PC-9 (cell line): Measurements from ENCODE around the gene CYP2C8. TPM values are rescaled to one million over a fixed set of nuclear protein-coding genes. Genes with fewer than 3 reads are reported as not detected.

Experiments
- BruUV-seq: library from RNA; stranded (reverse); fragments of 400-500 nt; replicated peaks from 2 replicates; lab custom pipeline; 2021; lab: Mats Ljungman, UMichigan
- CTCF ChIA-PET: fragments of 300-600 bp; sonication (Branson Sonifier 250); formaldehyde crosslinking; loops from one replicate; lab custom pipeline; 2022; ENCODE audit warnings: antibody characterized with exemption; lab: Charles Lee
- POLR2A ChIA-PET: fragments of 300-600 bp; sonication (Branson Sonifier 250); formaldehyde crosslinking; loops from one replicate; lab custom pipeline; 2022; ENCODE audit warnings: antibody characterized with exemption; ENCODE audit not compliant: unreplicated experiment; lab: Charles Lee
- DNase-seq, 2 experiments: peaks; one replicate each; pipeline versions ENCODE4 v3.0.0 to v3.0.0-alpha.2; 2015 to 2022; ENCODE audit warnings: mixed read lengths in 1 of 2
- H2AFZ ChIP-seq: fragments of 200-600 bp; sonication (generic); 2 replicates; pipeline ENCODE4 v1.8.1; 2017; ENCODE audit warnings: antibody characterized with exemption
- H3F3A ChIP-seq: fragments of 200-600 bp; sonication (generic); 2 replicates; pipeline ENCODE4 v1.8.1; 2017; ENCODE audit warnings: antibody characterized with exemption, mild to moderate bottlenecking, low read depth; ENCODE audit not compliant: insufficient read depth
- H3K27ac ChIP-seq: fragments of 200-600 bp; sonication (generic); 2 replicates; pipeline ENCODE4 v1.6.1; 2016; ENCODE audit warnings: mixed run types
- H3K27me3 ChIP-seq: fragments of 200-600 bp; sonication (generic); 2 replicates; pipeline ENCODE4 v1.6.1; 2016; ENCODE audit warnings: low read depth, mixed run types; ENCODE audit not compliant: insufficient read depth
- H3K36me3 ChIP-seq: fragments of 200-600 bp; sonication (generic); 2 replicates; pipeline ENCODE4 v1.6.1; 2016; ENCODE audit warnings: low read depth, mixed run types
- H3K4me1 ChIP-seq: fragments of 200-600 bp; sonication (generic); replicated peaks from 2 replicates; pipeline ENCODE4 v1.6.1; 2016; ENCODE audit warnings: mixed run types; ENCODE audit not compliant: insufficient read depth
- H3K4me2 ChIP-seq: fragments of 200-600 bp; sonication (generic); 2 replicates; pipeline ENCODE4 v1.6.1; 2017; ENCODE audit warnings: mixed run types
- H3K4me3 ChIP-seq: fragments of 200-600 bp; sonication (generic); 2 replicates; pipeline ENCODE4 v1.6.1; 2016; ENCODE audit warnings: mixed run types
- H3K79me2 ChIP-seq: fragments of 200-600 bp; sonication (generic); 2 replicates; pipeline ENCODE4 v1.6.1; 2017; ENCODE audit warnings: low read depth, mixed run types
- H3K9me2 ChIP-seq: fragments of 200-600 bp; sonication (generic); 2 replicates; pipeline ENCODE4 v1.8.1; 2017; ENCODE audit warnings: mild to moderate bottlenecking; ENCODE audit not compliant: insufficient read depth
- H3K9me3 ChIP-seq: fragments of 200-600 bp; sonication (generic); 2 replicates; pipeline ENCODE4 v1.8.1; 2016; ENCODE audit warnings: low read depth; ENCODE audit not compliant: insufficient read depth
- H4K20me1 ChIP-seq: fragments of 200-600 bp; sonication (generic); 2 replicates; pipeline ENCODE4 v1.8.1; 2017; ENCODE audit not compliant: insufficient read depth
- EZH2 ChIP-seq: fragments of 200-600 bp; sonication (generic); IDR thresholded peaks from 2 replicates; pipeline ENCODE4 v1.8.0; 2017; ENCODE audit warnings: antibody characterized with exemption, low read depth
- intact Hi-C: fragments of 100-400 bp; cut with micrococcal nuclease; formaldehyde crosslinking; loops from one replicate; pipeline ENCODE4 v1.10.0; 2022; ENCODE audit not compliant: unreplicated experiment
- total RNA-seq: library from RNA; stranded (reverse); gene quantifications from 2 replicates; pipeline ENCODE4 v1.2.3, GENCODE V29; 2021
- TF ChIP-seq, protein P1 (sequence below): fragments of 200-600 bp; sonication (generic); conservative IDR thresholded peaks from 2 replicates; pipeline ENCODE4 v1.6.1; 2017; ENCODE audit warnings: mixed run types, antibody characterized with exemption, mild to moderate bottlenecking, moderate library complexity

Gene CYP2C8
- total RNA-seq, 1 experiment from 2014 or later, result not detected

DNA sequence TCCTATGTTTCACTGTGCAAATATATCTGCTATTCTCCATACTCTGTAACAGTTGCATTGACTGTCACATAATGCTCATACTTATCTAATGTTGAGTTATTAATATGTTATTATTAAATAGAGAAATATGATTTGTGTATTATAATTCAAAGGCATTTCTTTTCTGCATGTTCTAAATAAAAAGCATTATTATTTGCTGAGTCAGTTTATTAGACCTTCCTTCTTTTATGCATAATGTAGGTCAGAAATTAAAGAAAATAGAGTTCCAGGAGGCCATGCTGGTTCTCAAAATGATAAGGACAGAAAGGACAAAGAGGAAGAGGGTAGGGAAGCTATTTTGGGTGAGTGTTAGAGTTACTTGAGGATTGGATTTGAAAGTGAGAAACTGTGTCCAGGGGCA is 80.1 kb downstream of the CYP2C8 start:
- no TSS peak for BruUV-seq
- intact Hi-C loops, result no loop called here
- H3K9me2 ChIP-seq, result no peaks in the 10 kb centered on the region

More for the DNA sequence above, 80.1 kb downstream of the CYP2C8 start:
- H3K9me3 ChIP-seq, result peaks cover 12% of the 10 kb centered on the region
- no peak overlapping the region for H3K27ac ChIP-seq
- no peaks in the 10 kb centered on the region for H3K79me2 ChIP-seq
- no peaks in the 10 kb centered on the region for H3K27me3 ChIP-seq
- H3F3A ChIP-seq, result no peaks in the 10 kb centered on the region
- H3K36me3 ChIP-seq, result no peaks in the 10 kb centered on the region
- H3K4me3 ChIP-seq, result no peak overlapping the region
- TF ChIP-seq, protein P1, sequence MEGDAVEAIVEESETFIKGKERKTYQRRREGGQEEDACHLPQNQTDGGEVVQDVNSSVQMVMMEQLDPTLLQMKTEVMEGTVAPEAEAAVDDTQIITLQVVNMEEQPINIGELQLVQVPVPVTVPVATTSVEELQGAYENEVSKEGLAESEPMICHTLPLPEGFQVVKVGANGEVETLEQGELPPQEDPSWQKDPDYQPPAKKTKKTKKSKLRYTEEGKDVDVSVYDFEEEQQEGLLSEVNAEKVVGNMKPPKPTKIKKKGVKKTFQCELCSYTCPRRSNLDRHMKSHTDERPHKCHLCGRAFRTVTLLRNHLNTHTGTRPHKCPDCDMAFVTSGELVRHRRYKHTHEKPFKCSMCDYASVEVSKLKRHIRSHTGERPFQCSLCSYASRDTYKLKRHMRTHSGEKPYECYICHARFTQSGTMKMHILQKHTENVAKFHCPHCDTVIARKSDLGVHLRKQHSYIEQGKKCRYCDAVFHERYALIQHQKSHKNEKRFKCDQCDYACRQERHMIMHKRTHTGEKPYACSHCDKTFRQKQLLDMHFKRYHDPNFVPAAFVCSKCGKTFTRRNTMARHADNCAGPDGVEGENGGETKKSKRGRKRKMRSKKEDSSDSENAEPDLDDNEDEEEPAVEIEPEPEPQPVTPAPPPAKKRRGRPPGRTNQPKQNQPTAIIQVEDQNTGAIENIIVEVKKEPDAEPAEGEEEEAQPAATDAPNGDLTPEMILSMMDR, result no peak
- no peak for TF ChIP-seq EZH2
- no peak overlapping the region for H2AFZ ChIP-seq
- no peak overlapping the region for H3K4me2 ChIP-seq
- no peaks in the 10 kb centered on the region for H4K20me1 ChIP-seq
- ChIA-PET POLR2A (no interaction called here), CTCF (no interaction called here)
- no peak for DNase-seq
- H3K4me1 ChIP-seq, result no peaks in the 10 kb centered on the region

Other genes with a start within 250 kb of the CYP2C8 start
- gene CYP2C9, start 130.8 kb downstream of the CYP2C8 start, total RNA-seq, result not detected in 2 replicates
- gene ACSM6, start 124.7 kb upstream of the CYP2C8 start, total RNA-seq, result not detected in 2 replicates
- gene PDLIM1, start 221.5 kb upstream of the CYP2C8 start, total RNA-seq, result 202 and 215 TPM in 2 replicates